Hematopoietic multipotent progenitor cell treated with erythropoietin and hydrocortisone succinate and interleukin-3 and kit ligand, for 15 days (in vitro differentiated cells): ENCODE measurements around the gene ADORA3.
"Not testable (repeated sequence)": the region's sequence is repeated elsewhere in the genome, so short reads cannot be mapped to it uniquely, and the experiment has no call there.

Experiments used
- DNase-seq: peaks from one replicate; pipeline ENCODE4 v3.0.0-alpha.2; 2015; ENCODE audit warnings: low spot score

The ADORA3 gene

DNA sequence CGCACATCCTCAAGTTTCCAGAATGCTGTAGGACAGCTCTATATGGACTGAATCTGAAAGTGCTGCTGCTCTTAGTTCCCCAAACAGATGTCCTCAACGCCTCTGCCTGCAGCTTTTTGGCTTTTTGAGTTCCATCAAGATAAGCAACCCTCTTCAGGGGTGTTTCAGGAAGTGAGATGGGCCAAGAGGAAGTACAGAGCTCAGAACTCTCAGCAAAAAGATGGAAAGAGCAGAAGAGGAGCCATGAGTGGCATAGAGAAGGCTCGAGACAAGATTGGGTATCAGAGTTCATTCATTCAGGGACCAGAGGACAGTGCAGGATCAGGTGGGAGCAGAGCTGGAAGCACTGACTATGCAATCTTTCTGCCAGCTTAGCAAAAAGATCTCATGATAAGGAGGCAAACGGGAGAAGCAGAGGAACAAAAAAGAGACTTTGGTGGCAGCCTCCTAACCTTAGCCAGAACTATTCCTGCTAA, at the start of gene ADORA3, which contains the start of gene TMIGD3:
Gene ADORA3, minus strand, starts transcription at position 49 of the 476 bp plus-strand sequence. CDS start 279 bp downstream, outside the sequence.
Gene TMIGD3, minus strand, starts transcription at position 49 of the 476 bp plus-strand sequence. CDS start 279 bp downstream, outside the sequence.
- no peak for DNase-seq

DNA sequence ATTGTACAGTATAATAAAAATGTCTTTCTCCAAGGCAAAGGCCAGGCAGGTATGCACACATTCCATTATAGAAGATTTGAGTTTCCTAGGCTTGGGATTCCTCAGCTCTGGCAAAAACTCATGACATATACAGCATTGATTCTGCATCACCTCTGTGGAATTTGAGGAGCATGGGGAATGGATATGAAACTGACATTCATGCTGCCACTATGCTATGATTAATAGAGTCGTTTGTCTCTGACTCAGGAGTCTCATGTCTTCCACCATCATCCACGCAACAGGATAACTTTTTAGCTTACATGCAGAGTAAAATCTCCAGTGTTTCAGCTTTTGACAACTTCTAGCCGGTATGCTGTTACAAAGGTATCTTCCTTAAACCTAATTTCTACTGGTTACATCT, 49.8 kb upstream of the ADORA3 start:
- no peak for DNase-seq

DNA sequence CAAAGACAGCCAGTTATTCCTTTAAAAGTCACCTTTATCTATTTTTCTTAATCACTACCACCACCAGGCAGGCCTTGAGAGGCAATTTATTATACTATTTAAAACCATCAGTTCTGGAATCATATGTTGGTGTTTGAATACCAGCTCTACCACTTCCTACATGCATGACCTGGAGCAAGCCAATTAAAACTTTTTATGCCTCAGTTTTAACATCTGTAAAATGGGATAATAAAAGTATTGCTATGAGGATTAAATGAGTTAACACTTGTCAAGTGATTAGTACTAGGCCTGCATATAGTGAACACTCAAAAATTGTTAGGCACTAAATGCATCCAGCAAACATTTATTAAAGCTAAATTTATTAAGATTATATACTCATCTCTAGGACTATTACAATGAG, 49.2 kb upstream of the ADORA3 start:
- DNase-seq: no peak

DNA sequence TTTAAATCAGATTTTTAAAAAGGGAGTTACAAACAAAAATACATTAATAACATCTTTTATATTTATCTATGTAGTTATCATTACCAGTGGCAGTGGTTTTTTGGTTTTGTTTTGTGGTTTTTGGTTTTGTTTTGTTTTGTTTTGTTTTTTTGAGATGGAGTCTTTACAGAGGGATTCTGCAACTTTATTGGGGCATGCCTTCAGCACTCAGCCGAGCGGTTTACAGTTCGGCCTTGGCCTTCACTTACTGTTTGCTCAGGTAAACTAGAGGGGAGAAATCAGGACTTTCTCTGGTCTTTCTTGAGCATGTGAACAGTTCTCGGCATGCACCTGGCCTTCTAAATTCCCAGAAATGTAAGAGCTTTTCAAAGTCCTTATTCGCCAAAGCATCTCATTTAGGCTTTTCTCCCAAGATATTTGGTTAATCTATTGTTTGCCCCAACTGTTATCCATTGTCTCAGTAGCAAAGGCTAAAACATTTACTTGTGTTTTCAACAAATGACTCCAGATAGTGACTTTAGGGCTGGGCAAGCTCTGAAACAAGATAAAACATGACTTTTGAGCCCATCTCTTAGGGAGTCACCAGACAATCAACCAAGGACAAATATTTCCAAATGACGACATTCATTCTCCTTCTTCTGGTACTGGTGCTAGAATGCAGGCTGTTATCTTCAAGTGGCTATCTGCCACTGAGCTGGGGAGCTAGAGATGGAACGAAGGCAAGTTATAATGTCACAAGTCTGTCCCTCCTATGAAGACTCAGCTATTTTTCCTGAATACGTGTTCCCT, 48.4 kb upstream of the ADORA3 start:
- DNase-seq: peak; percentile 22

DNA sequence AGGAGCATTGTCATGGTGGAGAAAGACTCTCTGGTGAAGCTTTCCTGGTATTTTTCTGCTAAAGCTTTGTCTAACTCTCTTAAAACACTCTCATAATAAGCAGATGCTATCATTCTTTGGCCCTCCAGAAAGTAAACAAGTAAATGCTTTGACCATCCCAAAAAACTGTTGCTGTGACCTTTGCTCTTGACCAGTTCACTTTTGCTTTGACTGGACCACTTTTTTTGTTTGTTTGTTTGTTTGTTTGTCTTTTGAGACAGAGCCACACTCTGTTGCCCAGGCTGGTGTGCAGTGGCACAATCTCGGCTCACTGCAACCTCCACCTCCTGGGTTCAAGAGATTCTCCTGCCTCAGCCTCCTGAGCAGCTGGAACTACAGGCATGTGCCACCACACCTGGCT, 44.4 kb upstream of the ADORA3 start:
- not testable (repeated sequence) for DNase-seq

DNA sequence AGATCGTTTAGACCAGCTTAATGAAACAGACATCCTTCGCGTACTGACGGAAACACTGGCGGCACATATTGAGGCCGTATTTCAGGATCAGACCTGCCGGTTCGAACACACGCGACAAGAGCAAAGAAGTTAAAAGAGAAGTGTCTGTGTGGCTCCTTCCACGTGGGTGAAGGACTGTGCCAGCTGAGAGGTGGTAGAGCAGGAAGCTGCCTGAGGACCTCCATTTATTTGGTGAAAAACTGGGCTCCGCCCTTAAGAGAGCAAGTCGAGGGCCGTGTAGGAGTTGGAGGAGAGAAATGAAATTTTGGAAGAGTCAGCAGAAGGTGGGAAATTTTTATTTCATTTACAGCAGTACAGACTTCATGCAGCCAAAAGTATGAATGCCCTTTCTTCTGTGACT, 38.8 kb upstream of the ADORA3 start:
- DNase-seq: no peak

DNA sequence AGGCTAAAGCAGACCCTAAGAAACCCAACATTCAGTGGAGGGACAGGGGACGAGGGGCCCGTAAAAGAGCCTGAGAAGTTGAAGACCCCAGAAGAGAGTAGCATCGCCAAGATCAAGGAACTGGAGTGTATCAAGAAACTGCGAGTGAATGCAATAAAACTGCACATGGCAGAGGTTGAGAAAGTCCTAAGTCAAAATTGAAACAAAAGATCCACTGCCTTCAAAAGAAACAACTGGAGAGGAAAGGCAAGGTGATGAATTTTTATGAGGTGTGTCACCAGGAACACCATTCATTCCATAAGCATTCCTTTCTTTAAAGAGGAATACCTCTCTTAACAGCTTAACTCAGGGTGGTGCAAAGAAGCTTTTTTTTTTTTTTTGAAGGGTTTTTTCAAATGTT, 38.3 kb upstream of the ADORA3 start:
- DNase-seq: no peak

DNA sequence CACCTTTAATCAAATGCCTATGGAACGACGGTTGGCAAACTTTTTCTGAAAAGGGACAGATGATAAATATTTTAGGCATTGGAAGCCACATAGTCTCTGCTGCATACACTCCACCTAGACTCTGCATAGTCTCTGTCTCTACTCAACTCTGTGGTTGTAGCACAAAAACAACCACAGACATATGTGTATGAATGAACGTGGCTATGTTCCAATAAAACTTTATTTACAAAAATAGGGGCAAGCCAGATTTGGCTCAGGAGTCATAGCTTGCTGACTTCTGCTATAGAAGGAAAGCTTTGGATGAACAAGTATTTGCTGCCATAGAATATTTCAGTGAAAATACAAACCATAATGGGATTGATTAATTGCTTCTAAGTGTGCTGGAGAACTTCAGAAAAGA, 37.5 kb upstream of the ADORA3 start:
- no peak for DNase-seq

DNA sequence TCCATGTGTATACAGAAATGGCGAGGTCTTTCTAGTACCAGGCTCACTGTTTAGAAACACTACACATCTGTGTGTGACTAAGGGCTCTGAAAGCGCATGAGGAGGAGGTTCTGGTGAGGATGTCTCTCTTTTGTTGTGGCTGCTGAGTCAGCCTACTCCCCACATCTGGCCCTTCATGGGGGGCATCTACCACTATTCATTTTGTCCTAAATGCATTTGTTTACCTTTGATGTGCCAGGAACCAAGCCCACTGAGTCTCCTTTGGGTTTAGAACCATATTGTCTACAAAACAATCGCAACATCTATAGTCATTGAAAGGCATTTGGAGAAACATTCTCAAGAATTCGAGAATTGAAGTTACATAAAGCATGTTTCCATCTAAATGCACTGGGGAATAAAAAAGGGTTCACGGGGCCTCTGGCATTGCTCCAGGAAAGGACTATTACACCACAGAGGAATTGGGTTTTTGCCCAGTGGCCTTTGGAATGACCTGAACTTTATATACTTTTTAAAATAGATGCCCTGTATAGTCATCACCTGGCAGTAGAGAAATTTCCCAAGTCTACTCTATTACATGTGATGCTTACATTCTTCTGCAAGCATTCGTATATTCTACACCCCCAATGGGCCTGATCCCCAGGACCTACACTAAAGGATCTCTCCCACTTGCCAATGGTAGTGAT, 35.1 kb upstream of the ADORA3 start:
- no peak for DNase-seq

DNA sequence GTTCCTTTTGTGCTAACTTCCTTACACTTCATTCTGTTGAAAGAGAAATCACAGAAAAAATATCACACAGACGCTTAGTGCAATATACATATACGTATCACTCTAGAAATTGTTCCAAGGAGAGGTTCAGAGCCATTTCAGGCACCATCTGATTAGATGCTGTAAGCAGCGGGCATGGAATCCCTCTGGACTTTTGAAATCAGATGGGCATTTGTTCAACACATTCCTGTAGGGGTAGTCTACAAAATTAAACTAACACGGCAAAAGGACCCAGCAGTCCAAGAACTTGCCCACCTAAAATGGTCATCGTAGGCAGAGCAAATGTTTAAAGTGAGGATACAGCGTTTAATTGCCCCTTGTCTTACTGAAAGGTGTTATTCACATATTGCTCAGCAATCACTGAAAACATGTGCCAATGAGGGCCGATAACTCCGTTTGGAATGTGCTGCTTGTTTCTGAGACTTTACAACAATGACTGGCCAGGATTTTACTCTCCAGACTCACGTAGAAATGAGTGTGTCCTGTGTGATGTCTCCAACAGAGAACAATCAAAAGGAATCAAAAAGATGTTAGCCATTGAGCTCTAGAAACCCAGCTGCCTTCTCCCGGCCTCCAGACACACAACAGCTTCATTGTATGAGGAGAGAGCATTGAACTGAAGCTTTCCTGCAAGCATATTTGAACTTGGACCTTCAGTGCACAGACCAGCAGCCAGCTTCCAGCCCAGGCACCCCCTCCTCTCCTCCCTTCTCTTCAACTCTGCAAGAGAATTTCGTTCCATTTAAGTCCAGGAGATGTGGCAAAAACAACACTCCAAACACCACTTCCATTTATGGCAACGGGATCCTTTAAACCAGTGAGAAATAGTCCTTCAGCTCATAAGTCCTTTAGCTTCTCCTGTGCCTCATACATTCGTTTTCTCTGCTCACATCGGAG, 32.1 kb upstream of the ADORA3 start:
- DNase-seq: no peak

DNA sequence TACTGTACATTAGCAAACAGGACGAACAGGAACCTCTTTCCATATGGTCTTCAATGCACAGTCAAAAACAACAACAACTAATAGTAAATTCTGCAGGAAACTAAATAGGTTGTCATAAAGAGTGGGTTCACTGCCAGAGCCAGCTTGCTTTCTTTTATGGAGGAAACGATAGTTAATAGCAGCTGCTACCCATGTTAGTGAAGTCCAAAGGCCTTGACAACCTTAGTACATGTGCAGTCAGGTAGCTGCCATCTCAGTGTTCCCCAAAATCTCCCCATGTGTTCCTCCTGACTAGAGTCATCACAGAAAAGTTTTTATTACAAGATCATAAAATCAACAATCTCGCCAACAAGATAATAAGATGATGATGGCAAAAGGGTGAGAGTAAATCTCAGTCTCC, 16.6 kb upstream of the ADORA3 start:
- DNase-seq: no peak

DNA sequence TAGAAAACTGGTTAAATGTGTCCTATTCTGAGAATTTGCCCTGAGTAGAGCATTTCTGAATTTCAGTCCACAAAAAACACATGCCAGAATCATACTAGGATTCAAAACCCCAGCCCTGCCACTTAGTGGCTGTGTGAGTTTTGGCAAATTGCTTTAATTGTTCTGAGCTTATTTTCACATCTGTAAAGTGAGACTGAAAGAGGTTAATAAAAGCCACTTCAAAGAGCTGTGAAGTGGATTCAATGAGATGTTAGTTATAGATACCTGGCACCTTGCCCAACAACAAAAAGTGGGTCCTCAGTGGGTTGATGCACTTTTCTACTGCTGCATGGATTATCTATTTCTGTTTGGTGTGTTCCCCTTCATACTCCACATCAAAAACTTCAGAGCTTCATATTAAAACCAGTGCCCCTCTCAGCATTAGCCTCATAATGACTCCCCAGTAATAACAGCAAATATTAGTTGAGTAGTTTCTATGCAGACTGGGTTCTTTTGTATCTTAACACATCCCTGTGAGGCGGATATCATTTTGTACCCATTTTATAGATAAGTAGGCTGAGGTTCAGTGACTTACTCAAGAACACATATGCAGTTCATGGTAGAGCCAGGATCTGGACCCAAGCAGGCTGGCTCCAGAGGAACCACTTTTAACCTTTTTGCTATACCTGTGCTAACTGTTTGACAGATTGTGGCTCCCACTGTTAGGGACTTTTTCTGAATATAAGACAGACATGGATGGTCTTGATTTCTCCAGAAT, 14.2 kb upstream of the ADORA3 start:
- DNase-seq: no peak

DNA sequence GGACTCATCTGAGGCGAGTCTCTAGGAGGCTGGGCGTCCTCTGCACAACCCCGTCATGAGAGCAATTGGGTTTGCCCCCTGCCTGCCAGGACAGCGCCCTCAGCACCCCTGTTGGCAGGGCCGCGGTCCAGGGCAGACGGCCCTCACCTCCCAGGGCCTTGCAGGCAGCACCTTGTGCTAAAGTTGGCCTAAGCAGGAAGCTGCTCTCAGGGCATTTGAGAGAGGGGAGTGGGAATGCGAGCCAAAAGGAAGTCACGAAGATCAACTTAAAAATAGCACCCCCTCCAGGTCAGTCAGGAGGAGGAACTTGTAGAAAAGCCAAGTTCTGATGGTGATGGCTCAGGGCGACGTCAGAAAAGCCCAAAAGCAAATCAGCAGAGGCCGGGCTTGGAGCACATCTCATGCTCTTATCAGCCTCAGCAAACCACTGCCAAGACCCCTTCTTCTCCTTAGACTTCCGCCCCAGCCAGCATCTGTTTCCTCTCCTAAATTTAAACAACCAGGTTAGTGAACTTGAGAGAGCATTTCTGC, 12.6 kb upstream of the ADORA3 start:
- DNase-seq: peak; percentile 24

DNA sequence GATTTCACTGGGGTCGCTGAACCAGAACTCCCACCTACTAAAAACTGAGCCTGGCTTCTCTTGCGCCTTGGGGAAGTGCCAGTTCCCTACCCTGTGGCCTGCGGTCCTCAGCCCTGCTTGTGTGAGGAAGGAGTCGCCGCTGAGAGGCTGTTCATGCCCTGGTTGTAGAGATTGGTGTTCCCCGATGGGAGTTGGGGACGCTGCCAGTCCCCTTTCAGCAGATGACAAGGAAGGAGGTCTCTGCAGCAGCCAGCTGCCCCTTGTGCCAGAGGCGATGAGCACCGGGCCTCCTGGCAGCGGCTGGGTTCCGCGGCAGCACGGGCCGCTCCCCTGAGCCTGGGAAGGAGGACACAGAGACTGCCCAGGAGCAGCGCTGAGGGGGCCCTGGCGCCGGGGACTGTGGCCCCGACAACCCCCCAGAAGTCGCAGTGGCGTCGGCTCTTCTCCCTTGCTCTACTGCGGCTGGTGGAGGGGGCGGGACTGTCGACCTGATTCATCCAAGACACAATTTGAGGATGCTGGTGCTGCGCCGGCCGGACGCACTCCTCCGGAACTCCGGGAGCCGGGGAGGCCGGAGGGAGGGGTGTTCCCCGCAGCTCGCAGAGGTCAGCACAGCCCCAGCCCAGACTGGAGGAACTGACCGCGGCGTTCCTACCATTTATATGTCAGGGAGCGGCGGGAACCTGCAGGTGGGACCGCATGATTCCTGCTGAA, 12.0 kb upstream of the ADORA3 start:
- DNase-seq: no peak

DNA sequence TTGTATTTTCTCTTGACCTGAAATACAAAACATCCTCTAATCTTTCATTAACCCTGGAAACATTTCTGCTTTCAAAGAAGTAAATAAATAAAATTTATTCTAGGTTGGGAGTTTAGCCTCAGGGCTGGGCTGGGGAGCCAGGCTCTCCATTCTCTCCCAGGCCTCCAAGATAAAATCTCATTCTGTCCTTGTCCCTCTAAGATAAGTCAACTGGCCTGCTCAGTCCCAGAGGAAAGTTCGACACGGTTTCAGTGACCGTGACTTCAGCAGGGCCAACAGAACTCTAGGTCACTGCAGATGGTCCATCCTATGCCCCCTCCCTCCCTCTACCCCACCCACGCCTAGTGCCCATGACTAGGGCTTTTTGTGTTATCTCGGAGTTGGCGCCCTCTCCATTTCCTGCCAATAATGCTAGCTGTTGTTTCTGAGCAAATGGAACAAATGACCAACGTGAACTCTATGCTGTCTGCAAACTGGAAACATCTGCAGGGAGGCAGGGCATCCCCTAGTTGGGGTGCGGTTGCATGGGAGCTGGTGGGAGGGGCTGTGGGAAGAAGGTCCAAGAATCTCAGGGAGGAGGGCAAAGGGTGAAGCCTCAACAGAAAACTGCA, 10.1 kb upstream of the ADORA3 start:
- DNase-seq: peak; percentile 34

DNA sequence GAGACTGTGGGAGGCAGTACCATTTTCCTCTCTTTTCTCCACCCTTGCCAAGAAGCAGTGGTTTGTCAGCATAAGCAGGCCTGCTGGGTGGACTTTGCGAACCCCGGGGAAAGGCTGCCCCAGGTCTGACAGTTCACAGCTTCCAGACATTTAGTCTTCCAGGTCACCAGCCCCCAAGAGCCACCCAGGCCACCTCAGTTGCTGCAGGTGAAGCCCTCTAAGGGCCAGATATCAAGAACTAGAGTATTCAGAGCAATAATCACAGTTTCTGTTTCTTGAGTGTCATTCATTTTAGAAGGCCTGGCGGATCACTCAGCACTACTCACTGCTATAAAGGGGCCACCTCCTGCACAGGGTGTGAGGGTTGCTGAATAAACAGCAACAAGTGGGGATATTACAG, 9.5 kb upstream of the ADORA3 start:
- DNase-seq: no peak

DNA sequence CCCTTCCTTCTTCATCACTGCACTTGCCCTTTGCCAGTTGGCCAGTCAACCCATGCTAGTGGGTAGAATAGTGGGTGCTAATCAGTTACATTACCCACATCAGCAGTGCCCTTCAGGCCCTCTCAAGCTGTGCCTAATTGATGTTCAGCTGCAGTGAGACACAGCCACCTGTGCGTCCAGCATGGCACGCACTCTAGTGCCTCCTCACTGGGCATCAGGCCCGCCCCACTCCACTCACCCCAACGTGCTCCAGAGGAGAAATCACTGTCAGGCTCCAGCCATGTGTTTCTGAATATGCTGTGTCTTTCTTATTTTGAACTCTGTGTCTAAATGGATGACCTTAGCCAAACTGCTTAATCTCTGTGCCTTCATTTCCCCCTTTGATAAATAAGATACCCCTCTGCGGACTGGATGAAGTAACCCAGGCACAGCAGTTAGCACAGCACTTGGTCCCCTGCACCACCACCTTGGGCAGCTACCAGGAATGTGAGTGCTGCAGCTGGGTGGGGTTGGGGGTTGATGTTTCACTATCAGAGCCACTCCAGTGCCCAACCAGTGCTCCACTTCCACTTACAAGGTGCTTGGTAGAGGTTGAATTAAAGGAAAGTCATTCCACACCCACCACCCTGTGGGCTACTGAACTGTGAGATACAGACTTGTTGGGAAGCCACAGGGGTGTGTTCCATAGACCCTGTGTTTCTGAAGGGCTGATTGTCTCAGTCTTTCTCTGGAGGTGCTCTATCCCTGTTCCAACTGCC, 8.9 kb upstream of the ADORA3 start:
- DNase-seq: no peak

DNA sequence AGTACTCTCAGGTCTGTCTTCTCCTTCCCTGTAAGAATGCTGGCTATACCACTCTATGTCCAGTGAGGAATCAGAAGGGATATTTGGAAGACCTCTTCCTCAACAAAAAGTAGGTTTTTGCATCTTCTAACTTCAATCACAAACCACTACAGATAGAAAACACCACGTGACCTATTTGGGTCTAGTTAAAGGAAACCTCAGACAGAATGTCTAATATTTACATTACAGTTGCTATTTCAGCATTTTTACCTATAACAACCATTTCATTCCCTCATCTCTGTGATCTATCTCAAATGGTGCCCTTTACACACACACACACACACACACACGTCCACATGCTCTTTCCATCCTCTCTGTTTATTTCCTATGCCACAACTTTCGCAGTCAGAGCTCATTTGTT, 7.9 kb upstream of the ADORA3 start:
- DNase-seq: no peak

DNA sequence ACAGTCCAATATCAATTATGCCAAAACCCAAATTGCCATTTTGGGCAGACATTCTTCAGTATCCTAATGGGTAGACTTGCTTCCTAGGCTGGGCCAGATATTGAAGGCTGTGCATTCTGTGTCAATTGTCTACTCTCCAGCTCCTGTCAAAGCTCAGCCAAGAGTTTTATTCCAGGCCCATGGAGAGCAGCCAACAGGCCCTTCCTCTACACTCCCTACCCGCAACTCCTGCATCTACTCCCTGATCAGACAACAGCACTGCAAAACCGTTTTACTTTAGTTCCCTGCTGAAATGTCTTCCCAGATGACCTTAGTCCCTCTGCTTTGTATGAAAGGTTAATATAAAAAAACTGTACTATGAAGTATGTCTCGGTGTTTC, 6.6 kb upstream of the ADORA3 start:
- no peak for DNase-seq
